Panc1 (cell line): ENCODE data around the gene CHRM4. TPM values are rescaled to one million over a fixed set of nuclear protein-coding genes. Genes with fewer than 3 reads are reported as not detected.

Experiments used
- ATAC-seq: fragments of 200-7000 bp; cut with Tn5 transposase; 2 replicates; pipeline ENCODE4 v1.9.1; 2020; ENCODE audit warnings: mild to moderate bottlenecking, moderate library complexity
- BruUV-seq: library from RNA; stranded (reverse); fragments of 400-500 nt; replicated peaks from 2 replicates; lab custom pipeline; 2021; lab: Mats Ljungman, UMichigan
- CTCF ChIA-PET: fragments of 300-600 bp; sonication (Branson Sonifier 250); formaldehyde crosslinking; loops from one replicate; lab custom pipeline; 2022; ENCODE audit warnings: antibody characterized with exemption; lab: Charles Lee
- POLR2A ChIA-PET: fragments of 300-600 bp; sonication (Branson Sonifier 250); formaldehyde crosslinking; loops from one replicate; lab custom pipeline; 2022; ENCODE audit warnings: antibody characterized with exemption; lab: Charles Lee
- DNase-seq: peaks from one replicate; pipeline ENCODE4 v3.0.0-alpha.2; 2010; ENCODE audit warnings: low read depth, low spot score
- H3K27ac ChIP-seq: 2 replicates; pipeline ENCODE4 v1.5.1; 2011; ENCODE audit warnings: mild to moderate bottlenecking, low read length, inconsistent platforms
- H3K27me3 ChIP-seq: fragments of 200-500 bp; sonication (Bioruptor generic); 2 replicates; pipeline ENCODE4 v1.6.0; 2014; ENCODE audit warnings: low read length, inconsistent platforms; ENCODE audit not compliant: control insufficient read depth, insufficient read depth
- H3K36me3 ChIP-seq: fragments of 200-500 bp; sonication (Bioruptor generic); 2 replicates; pipeline ENCODE4 v1.5.1; 2014; ENCODE audit warnings: inconsistent platforms, mild to moderate bottlenecking, low read length, moderate library complexity; ENCODE audit not compliant: control insufficient read depth, insufficient read depth
- H3K4me1 ChIP-seq: 2 replicates; pipeline ENCODE4 v1.5.1; 2011; ENCODE audit warnings: inconsistent platforms, mild to moderate bottlenecking, low read length, moderate library complexity; ENCODE audit not compliant: control insufficient read depth, insufficient read depth
- H3K4me3 ChIP-seq, 2 experiments: 2 replicates each; pipeline ENCODE4 v1.5.1; 2011 to 2012; ENCODE audit warnings: low read depth in 2 of 2, low read length in 2 of 2, mild to moderate bottlenecking in 2 of 2, inconsistent platforms in 1 of 2, moderate library complexity in 1 of 2
- H3K9me3 ChIP-seq: fragments of 200-500 bp; sonication (Bioruptor generic); 2 replicates; pipeline ENCODE4 v1.5.1; 2014; ENCODE audit warnings: low read depth, mild to moderate bottlenecking, inconsistent platforms, low read length, moderate library complexity; ENCODE audit not compliant: control insufficient read depth, insufficient read depth
- POLR2AphosphoS5 ChIP-seq: IDR thresholded peaks from 2 replicates; pipeline ENCODE4 v1.6.1; 2012; ENCODE audit warnings: mild to moderate bottlenecking, low read depth, low read length, moderate library complexity
- SIN3A ChIP-seq: IDR thresholded peaks from 2 replicates; pipeline ENCODE4 v1.6.1; 2012; ENCODE audit warnings: low read depth, mild to moderate bottlenecking, low read length, moderate library complexity, borderline replicate concordance; ENCODE audit not compliant: insufficient read depth
- TCF7L2 ChIP-seq: IDR thresholded peaks from 2 replicates; pipeline ENCODE4 v1.6.1; 2011; ENCODE audit warnings: mild to moderate bottlenecking, low read depth, low read length, inconsistent platforms
- in situ Hi-C: cut with HindIII; loops from 2 replicates; pipeline ENCODE4 v1.10.0; 2016; ENCODE audit warnings: low sequenced_read_pairs, low pct_unique_long_range_greater_than_20kb
- intact Hi-C: fragments of 100-400 bp; cut with micrococcal nuclease; formaldehyde crosslinking; loops from one replicate; pipeline ENCODE4 v1.10.0; 2022; ENCODE audit not compliant: unreplicated experiment
- total RNA-seq: library from RNA; stranded (reverse); gene quantifications from one replicate; pipeline ENCODE4 v1.2.1, GENCODE V29; 2021; ENCODE audit not compliant: unreplicated experiment
- TF ChIP-seq, protein P1 (sequence below), 2 experiments: IDR thresholded peaks; 2 replicates each; pipeline ENCODE4 v1.6.1; 2011 to 2012; ENCODE audit warnings: low read depth in 2 of 2, control low read depth in 1 of 2, low read length in 1 of 2, mild to moderate bottlenecking in 1 of 2, moderate library complexity in 1 of 2; ENCODE audit not compliant: insufficient read depth in 1 of 2
- TF ChIP-seq, protein P2 (sequence below): fragments of 450-650 bp; IDR thresholded peaks from 2 replicates; pipeline ENCODE4 v1.5.1; 2017; ENCODE audit warnings: mild to moderate bottlenecking

Gene CHRM4
- total RNA-seq, 1 experiment from 2014 or later, result 3.1 TPM

- Histone ChIP-seq H3K9me3 (no peaks in the 10 kb centered on the region), H3K27ac (no peak overlapping the region), H3K4me1 (peaks cover 4% of the 10 kb centered on the region; the same call in 1 of the 2 replicates), H3K27me3 (no peaks in the 10 kb centered on the region), H3K4me3 (no peak overlapping the region), H3K36me3 (peaks cover 8% of the 10 kb centered on the region)
- intact Hi-C loops (no loop called here), in situ Hi-C loops (no loop called here)
- DNase-seq, result no peak
- ChIA-PET POLR2A (interaction anchor here (0.7 kb wide), 1 partner anchor 328 kb away, joined by 8 read pairs; no protein-coding TSS in a partner anchor), CTCF (interaction anchor here (0.7 kb wide), 2 partner anchors 20 to 98 kb away, joined by 3 to 6 read pairs; no protein-coding TSS in a partner anchor)
- ATAC-seq, result no peak
- BruUV-seq, result no TSS peak
- TF ChIP-seq SIN3A (no peak), POLR2AphosphoS5 (no peak), TCF7L2 (no peak)
- TF ChIP-seq, protein P1, sequence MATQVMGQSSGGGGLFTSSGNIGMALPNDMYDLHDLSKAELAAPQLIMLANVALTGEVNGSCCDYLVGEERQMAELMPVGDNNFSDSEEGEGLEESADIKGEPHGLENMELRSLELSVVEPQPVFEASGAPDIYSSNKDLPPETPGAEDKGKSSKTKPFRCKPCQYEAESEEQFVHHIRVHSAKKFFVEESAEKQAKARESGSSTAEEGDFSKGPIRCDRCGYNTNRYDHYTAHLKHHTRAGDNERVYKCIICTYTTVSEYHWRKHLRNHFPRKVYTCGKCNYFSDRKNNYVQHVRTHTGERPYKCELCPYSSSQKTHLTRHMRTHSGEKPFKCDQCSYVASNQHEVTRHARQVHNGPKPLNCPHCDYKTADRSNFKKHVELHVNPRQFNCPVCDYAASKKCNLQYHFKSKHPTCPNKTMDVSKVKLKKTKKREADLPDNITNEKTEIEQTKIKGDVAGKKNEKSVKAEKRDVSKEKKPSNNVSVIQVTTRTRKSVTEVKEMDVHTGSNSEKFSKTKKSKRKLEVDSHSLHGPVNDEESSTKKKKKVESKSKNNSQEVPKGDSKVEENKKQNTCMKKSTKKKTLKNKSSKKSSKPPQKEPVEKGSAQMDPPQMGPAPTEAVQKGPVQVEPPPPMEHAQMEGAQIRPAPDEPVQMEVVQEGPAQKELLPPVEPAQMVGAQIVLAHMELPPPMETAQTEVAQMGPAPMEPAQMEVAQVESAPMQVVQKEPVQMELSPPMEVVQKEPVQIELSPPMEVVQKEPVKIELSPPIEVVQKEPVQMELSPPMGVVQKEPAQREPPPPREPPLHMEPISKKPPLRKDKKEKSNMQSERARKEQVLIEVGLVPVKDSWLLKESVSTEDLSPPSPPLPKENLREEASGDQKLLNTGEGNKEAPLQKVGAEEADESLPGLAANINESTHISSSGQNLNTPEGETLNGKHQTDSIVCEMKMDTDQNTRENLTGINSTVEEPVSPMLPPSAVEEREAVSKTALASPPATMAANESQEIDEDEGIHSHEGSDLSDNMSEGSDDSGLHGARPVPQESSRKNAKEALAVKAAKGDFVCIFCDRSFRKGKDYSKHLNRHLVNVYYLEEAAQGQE (IDR thresholded peaks at IDR 0.05; ENCODE audit: insufficient read depth in 1 of 2, low read depth in 2 of 2, low read length in 1 of 2), result no peak
- TF ChIP-seq, protein P2, sequence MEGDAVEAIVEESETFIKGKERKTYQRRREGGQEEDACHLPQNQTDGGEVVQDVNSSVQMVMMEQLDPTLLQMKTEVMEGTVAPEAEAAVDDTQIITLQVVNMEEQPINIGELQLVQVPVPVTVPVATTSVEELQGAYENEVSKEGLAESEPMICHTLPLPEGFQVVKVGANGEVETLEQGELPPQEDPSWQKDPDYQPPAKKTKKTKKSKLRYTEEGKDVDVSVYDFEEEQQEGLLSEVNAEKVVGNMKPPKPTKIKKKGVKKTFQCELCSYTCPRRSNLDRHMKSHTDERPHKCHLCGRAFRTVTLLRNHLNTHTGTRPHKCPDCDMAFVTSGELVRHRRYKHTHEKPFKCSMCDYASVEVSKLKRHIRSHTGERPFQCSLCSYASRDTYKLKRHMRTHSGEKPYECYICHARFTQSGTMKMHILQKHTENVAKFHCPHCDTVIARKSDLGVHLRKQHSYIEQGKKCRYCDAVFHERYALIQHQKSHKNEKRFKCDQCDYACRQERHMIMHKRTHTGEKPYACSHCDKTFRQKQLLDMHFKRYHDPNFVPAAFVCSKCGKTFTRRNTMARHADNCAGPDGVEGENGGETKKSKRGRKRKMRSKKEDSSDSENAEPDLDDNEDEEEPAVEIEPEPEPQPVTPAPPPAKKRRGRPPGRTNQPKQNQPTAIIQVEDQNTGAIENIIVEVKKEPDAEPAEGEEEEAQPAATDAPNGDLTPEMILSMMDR, result no peak
Measured at GRCh38 chr11:46408407-46408986, 16.9 kb upstream of the CHRM4 start.

GRCh38 chr11:46407635-46408034 is 16.1 kb upstream of the CHRM4 start:
- CTCF ChIA-PET, result no interaction called here
- POLR2A ChIA-PET, result no interaction called here
- no peak overlapping the region for H3K27ac ChIP-seq
- no peaks in the 10 kb centered on the region for H3K27me3 ChIP-seq
- intact Hi-C loops (no loop called here), in situ Hi-C loops (no loop called here)
- no peaks in the 10 kb centered on the region for H3K9me3 ChIP-seq
- H3K4me1 ChIP-seq, result peaks cover 4% of the 10 kb centered on the region; the same call in 1 of the 2 replicates
- no peak for ATAC-seq
- H3K4me3 ChIP-seq, result no peak overlapping the region
- peaks cover 8% of the 10 kb centered on the region for H3K36me3 ChIP-seq
- DNase-seq, result no peak
- no TSS peak for BruUV-seq
- TF ChIP-seq, protein P2, result no peak
- TF ChIP-seq TCF7L2, result no peak
- TF ChIP-seq, protein P1 (IDR thresholded peaks at IDR 0.05; ENCODE audit: insufficient read depth in 1 of 2, low read depth in 2 of 2, low read length in 1 of 2), result no peak
- no peak for TF ChIP-seq POLR2AphosphoS5
- TF ChIP-seq SIN3A, result no peak
